AG04449 (cell line): ENCODE results near the gene AGAP3.

Source experiments
- CTCF ChIA-PET: fragments of 350-600 bp; formaldehyde crosslinking; extraction: SDS; loops from one replicate; lab custom pipeline; 2021; ENCODE audit warnings: antibody characterized with exemption; lab: Yijun Ruan, JAX
- POLR2A ChIA-PET: fragments of 400-600, 350-600 bp; formaldehyde crosslinking; extraction: SDS; loops from one replicate; lab custom pipeline; 2020; ENCODE audit warnings: antibody characterized with exemption, inconsistent platforms; lab: Yijun Ruan, JAX
- DNase-seq: peaks from one replicate; pipeline ENCODE4 v3.0.0-alpha.2; 2010; ENCODE audit warnings: low read depth, low spot score
- H3K4me3 ChIP-seq: 2 replicates; pipeline ENCODE4 v1.5.1; 2011; ENCODE audit warnings: low read depth, mild to moderate bottlenecking, control low read depth, low read length
- CTCF ChIP-seq: IDR thresholded peaks from one replicate; pipeline ENCODE4 v1.5.1; 2011; ENCODE audit warnings: mild to moderate bottlenecking, moderate library complexity, low read length, control low read depth, inconsistent platforms; ENCODE audit not compliant: insufficient read depth; ENCODE audit errors: missing control alignments

Gene AGAP3

GRCh38 chr7:151148319-151149259, 62.3 kb downstream of the AGAP3 start:
- ChIA-PET CTCF (interaction anchor here (0.7 to 5.0 kb wide), 10 partner anchors 10 to 186 kb away, joined by 3 to 32 read pairs (median 4); partner anchors contain the start of gene GBX1), POLR2A (no interaction called here)
- H3K4me3 ChIP-seq = no peak overlapping the region
- no peak for DNase-seq
- TF ChIP-seq CTCF = no peak

- CTCF ChIA-PET = interaction anchor here (5.0 kb wide), 1 partner anchor 19 kb away, joined by 32 read pairs; the partner anchor contains the start of gene GBX1
- POLR2A ChIA-PET = no interaction called here
- TF ChIP-seq CTCF = no peak
- DNase-seq = no peak
- no peak overlapping the region for H3K4me3 ChIP-seq
Measured at GRCh38 chr7:151150388-151150787, 64.1 kb downstream of the AGAP3 start.

- no peak overlapping the region for H3K4me3 ChIP-seq
- no peak for TF ChIP-seq CTCF
- ChIA-PET CTCF (interaction anchor here (0.9 kb wide), 1 partner anchor 29 kb away, joined by 5 read pairs; no protein-coding TSS in a partner anchor), POLR2A (no interaction called here)
- no peak for DNase-seq
Measured at GRCh38 chr7:151152643-151153513, 66.6 kb downstream of the AGAP3 start.

- no peak for TF ChIP-seq CTCF
- DNase-seq = no peak
- H3K4me3 ChIP-seq = no peak overlapping the region
- CTCF ChIA-PET = interaction anchor here (1.5 to 3.0 kb wide), 4 partner anchors 8 to 34 kb away, joined by 5 to 26 read pairs (median 9); no protein-coding TSS in a partner anchor
- POLR2A ChIA-PET = no interaction called here
Measured at GRCh38 chr7:151157645-151158329, 71.5 kb downstream of the AGAP3 start.

- no peak overlapping the region for H3K4me3 ChIP-seq
- DNase-seq = no peak
- ChIA-PET CTCF (interaction anchor here (1.0 to 3.1 kb wide), 3 partner anchors 9 to 10 kb away, joined by 4 to 29 read pairs (median 5); no protein-coding TSS in a partner anchor), POLR2A (no interaction called here)
- TF ChIP-seq CTCF = no peak
Measured at GRCh38 chr7:151161757-151162156, 75.5 kb downstream of the AGAP3 start.
